Fibroblast of lung (primary cell): Measurements from ENCODE around the gene SETX.

ENCODE experiments used
- CTCF ChIP-seq, 2 donors: IDR thresholded peaks in 1 of 2; conservative IDR thresholded peaks in 1 of 2; 1 replicate in 1 of 2; 2 replicates in 1 of 2; pipeline ENCODE4 v1.5.1; 2011 to 2012; ENCODE audit warnings: low read length in 2 of 2, control low read depth in 1 of 2, inconsistent platforms in 1 of 2, low read depth in 1 of 2, mild to moderate bottlenecking in 1 of 2
- EZH2 ChIP-seq: IDR thresholded peaks from 2 replicates; pipeline ENCODE4 v1.5.1; 2012; ENCODE audit warnings: low read length, control low read depth, mild to moderate bottlenecking; ENCODE audit errors: missing control alignments

- TF ChIP-seq CTCF (conservative IDR thresholded peaks at IDR 0.05 in 1 of 2, IDR thresholded peaks at IDR 0.05 in 1 of 2; ENCODE audit: low read depth in 1 of 2, low read length in 2 of 2) (no peak), EZH2 (no peak)
Measured at GRCh38 chr9:132395560-132395959, 40.8 kb upstream of the SETX start.
